Muscle of leg (tissue), 16 donors: ENCODE results near the gene ZNF407. TPM values are rescaled to one million over a fixed set of nuclear protein-coding genes. Genes with fewer than 3 reads are reported as not detected.

Experiments
- DNase-seq: peaks from one replicate; pipeline ENCODE4 v3.0.0; 2013
- H3K27ac ChIP-seq: one replicate; pipeline ENCODE4 v1.5.1; 2013; ENCODE audit warnings: mild to moderate bottlenecking, low read length, control low read depth
- H3K27me3 ChIP-seq: one replicate; pipeline ENCODE4 v1.6.1; 2013; ENCODE audit warnings: low read length; ENCODE audit not compliant: control insufficient read depth, insufficient read depth
- H3K36me3 ChIP-seq: one replicate; pipeline ENCODE4 v1.6.1; 2013; ENCODE audit warnings: low read length; ENCODE audit not compliant: control insufficient read depth, insufficient read depth
- H3K4me1 ChIP-seq: one replicate; pipeline ENCODE4 v1.6.1; 2013; ENCODE audit warnings: low read length; ENCODE audit not compliant: control insufficient read depth, insufficient read depth
- H3K4me3 ChIP-seq: one replicate; pipeline ENCODE4 v1.5.1; 2013; ENCODE audit warnings: low read length, control low read depth
- H3K9me3 ChIP-seq: replicated peaks from 2 replicates; pipeline ENCODE4 v1.6.1; 2013; ENCODE audit warnings: low read depth, low read length; ENCODE audit not compliant: control insufficient read depth
- WGBS: methylation state at CpG from one replicate; pipeline ENCODE4 v1.1.5; 2013; ENCODE audit warnings: missing lambda C conversion rate; ENCODE audit not compliant: insufficient coverage; 5-methylcytosine and 5-hydroxymethylcytosine counted together
- long read RNA-seq, 11 donors: transcript quantifications; one replicate each; lab custom pipeline, GENCODE V29; 2026
- polyA plus RNA-seq, 8 donors: library from polyadenylated mRNA; unstranded; fragments of 120-200 nt; gene quantifications; one replicate each; pipeline versions ENCODE4 v1.2.1 to v1.2.3, GENCODE V29; 2013; ENCODE audit warnings: inconsistent platforms in 1 of 8, low replicate concordance in 1 of 8; ENCODE audit not compliant: insufficient read length in 8 of 8, insufficient read depth in 1 of 8
- total RNA-seq: library from RNA; stranded (reverse); fragments of 120-200 nt; gene quantifications from one replicate; pipeline ENCODE4 v1.2.4, GENCODE V29; 2013

Gene ZNF407, protein sequence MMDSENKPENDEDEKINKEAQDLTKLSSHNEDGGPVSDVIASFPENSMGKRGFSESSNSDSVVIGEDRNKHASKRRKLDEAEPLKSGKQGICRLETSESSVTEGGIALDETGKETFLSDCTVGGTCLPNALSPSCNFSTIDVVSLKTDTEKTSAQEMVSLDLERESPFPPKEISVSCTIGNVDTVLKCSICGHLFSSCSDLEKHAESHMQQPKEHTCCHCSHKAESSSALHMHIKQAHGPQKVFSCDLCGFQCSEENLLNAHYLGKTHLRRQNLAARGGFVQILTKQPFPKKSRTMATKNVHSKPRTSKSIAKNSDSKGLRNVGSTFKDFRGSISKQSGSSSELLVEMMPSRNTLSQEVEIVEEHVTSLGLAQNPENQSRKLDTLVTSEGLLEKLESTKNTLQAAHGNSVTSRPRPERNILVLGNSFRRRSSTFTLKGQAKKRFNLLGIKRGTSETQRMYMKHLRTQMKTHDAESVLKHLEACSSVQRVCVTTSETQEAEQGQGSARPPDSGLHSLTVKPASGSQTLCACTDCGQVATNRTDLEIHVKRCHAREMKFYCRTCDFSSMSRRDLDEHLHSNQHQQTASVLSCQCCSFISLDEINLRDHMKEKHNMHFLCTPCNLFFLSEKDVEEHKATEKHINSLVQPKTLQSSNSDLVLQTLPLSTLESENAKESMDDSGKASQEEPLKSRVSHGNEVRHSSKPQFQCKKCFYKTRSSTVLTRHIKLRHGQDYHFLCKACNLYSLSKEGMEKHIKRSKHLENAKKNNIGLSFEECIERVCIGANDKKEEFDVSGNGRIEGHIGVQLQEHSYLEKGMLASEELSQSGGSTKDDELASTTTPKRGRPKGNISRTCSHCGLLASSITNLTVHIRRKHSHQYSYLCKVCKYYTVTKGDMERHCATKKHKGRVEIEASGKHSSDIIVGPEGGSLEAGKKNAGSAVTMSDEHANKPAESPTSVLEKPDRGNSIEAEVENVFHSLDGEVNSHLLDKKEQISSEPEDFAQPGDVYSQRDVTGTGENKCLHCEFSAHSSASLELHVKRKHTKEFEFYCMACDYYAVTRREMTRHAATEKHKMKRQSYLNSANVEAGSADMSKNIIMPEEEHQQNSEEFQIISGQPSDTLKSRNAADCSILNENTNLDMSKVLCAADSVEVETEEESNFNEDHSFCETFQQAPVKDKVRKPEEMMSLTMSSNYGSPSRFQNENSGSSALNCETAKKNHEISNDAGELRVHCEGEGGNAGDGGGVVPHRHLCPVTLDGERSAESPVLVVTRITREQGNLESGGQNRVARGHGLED (N-terminal part only)
- total RNA-seq (10.7 TPM), polyA plus RNA-seq (1 to 10 TPM; 5.3 to 6.9 (median 6.3) TPM)
- long read RNA-seq, donor 1: 0 reads
- long read RNA-seq, donor 2: 0 reads
- long read RNA-seq, donor 3, full-length matches to known transcripts: 2 of 2 reads
- long read RNA-seq, donor 3, partial matches to known transcripts: 0 of 2 reads
- long read RNA-seq, donor 3, other reads (novel, unspliced or antisense): 0 of 2 reads
- long read RNA-seq, donor 4: 0 reads
- long read RNA-seq, donor 5, full-length matches to known transcripts: 7 of 7 reads
- long read RNA-seq, donor 5, partial matches to known transcripts: 0 of 7 reads
- long read RNA-seq, donor 5, other reads (novel, unspliced or antisense): 0 of 7 reads
- long read RNA-seq, donor 6, full-length matches to known transcripts: 6 of 6 reads
- long read RNA-seq, donor 6, partial matches to known transcripts: 0 of 6 reads
- long read RNA-seq, donor 6, other reads (novel, unspliced or antisense): 0 of 6 reads
- long read RNA-seq, donor 7, full-length matches to known transcripts: 3 of 3 reads
- long read RNA-seq, donor 7, partial matches to known transcripts: 0 of 3 reads
- long read RNA-seq, donor 7, other reads (novel, unspliced or antisense): 0 of 3 reads
- long read RNA-seq, donor 8, full-length matches to known transcripts: 7 of 7 reads
- long read RNA-seq, donor 8, partial matches to known transcripts: 0 of 7 reads
- long read RNA-seq, donor 8, other reads (novel, unspliced or antisense): 0 of 7 reads
- long read RNA-seq, donor 9, full-length matches to known transcripts: 2 of 2 reads
- long read RNA-seq, donor 9, partial matches to known transcripts: 0 of 2 reads
- long read RNA-seq, donor 9, other reads (novel, unspliced or antisense): 0 of 2 reads
- long read RNA-seq, donor 10, full-length matches to known transcripts: 6 of 6 reads
- long read RNA-seq, donor 10, partial matches to known transcripts: 0 of 6 reads
- long read RNA-seq, donor 10, other reads (novel, unspliced or antisense): 0 of 6 reads
- long read RNA-seq, donor 11: 0 reads

GRCh38 chr18:74597662-74598349 lies at the start of gene ZNF407:
TSS of gene ZNF407 (plus strand) at chr18:74597870. CDS start at chr18:74631020, 33,150 bp downstream.
- peaks cover 5% of the 10 kb centered on the region for H3K4me1 ChIP-seq

GRCh38 chr18:74549591-74550104 lies 48.0 kb upstream of the ZNF407 start:
- H3K9me3 ChIP-seq: peaks cover 15% of the 10 kb centered on the region
- no peak overlapping the region for H3K4me3 ChIP-seq
- H3K27ac ChIP-seq: no peak overlapping the region
- peaks cover 20% of the 10 kb centered on the region for H3K4me1 ChIP-seq
- H3K27me3 ChIP-seq: no peaks in the 10 kb centered on the region
- DNase-seq: no peak
- WGBS: 100% methylated on average over 1 of the region's 1 CpG
- H3K36me3 ChIP-seq: no peaks in the 10 kb centered on the region

More at GRCh38 chr18:74597662-74598349, at the start of gene ZNF407:
- 0% methylated on average over 56 of the region's 64 CpGs for WGBS
- Histone ChIP-seq H3K36me3 (peaks cover 2% of the 10 kb centered on the region), H3K4me3 (peak within 1 kb of the TSS; percentile 90), H3K27me3 (no peaks in the 10 kb centered on the region), H3K9me3 (no peaks in the 10 kb centered on the region), H3K27ac (peak within 1 kb of the TSS; percentile 99)
- peak; percentile 98 for DNase-seq

- Histone ChIP-seq H3K27me3 (no peaks in the 10 kb centered on the region), H3K9me3 (peaks cover 15% of the 10 kb centered on the region), H3K4me1 (peaks cover 13% of the 10 kb centered on the region), H3K36me3 (no peaks in the 10 kb centered on the region), H3K27ac (no peak overlapping the region), H3K4me3 (no peak overlapping the region)
- 95% methylated on average over 5 of the region's 6 CpGs for WGBS
- DNase-seq: no peak
Observed at GRCh38 chr18:74550886-74551285, 46.8 kb upstream of the ZNF407 start.

GRCh38 chr18:74551452-74551851 lies 46.2 kb upstream of the ZNF407 start:
- Histone ChIP-seq H3K4me1 (peaks cover 9% of the 10 kb centered on the region), H3K4me3 (no peak overlapping the region), H3K27ac (no peak overlapping the region), H3K9me3 (peaks cover 15% of the 10 kb centered on the region), H3K36me3 (no peaks in the 10 kb centered on the region), H3K27me3 (no peaks in the 10 kb centered on the region)
- DNase-seq: no peak
- WGBS: 0% methylated on average over 1 of the region's 3 CpGs

GRCh38 chr18:74551936-74552555 lies 45.6 kb upstream of the ZNF407 start:
- Histone ChIP-seq H3K4me1 (peaks cover 5% of the 10 kb centered on the region), H3K4me3 (no peak overlapping the region), H3K9me3 (peaks cover 15% of the 10 kb centered on the region), H3K27me3 (no peaks in the 10 kb centered on the region), H3K36me3 (no peaks in the 10 kb centered on the region), H3K27ac (no peak overlapping the region)
- 17% methylated on average over 2 of the region's 5 CpGs for WGBS
- peak; percentile 92 for DNase-seq

DNA sequence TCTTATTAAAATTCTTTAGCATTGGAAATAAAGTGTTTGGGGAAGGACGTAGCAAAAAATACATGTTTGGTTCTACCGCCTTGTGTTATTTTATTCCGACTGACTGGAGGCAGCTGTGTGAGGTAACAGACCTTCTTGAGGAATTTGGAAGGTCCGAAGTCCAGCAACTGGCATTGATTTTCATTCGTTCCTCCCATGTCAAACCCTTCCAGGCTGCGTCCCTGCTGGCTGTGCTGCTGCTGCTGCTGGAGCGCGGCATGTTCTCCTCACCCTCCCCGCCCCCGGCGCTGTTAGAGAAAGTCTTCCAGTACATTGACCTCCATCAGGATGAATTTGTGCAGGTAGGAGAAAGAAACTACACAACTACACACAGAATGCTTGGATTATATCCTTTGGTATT lies 41.5 kb upstream of the ZNF407 start:
- no peak for DNase-seq
- no peak overlapping the region for H3K4me3 ChIP-seq
- H3K36me3 ChIP-seq: no peaks in the 10 kb centered on the region
- H3K4me1 ChIP-seq: peaks cover 2% of the 10 kb centered on the region
- H3K9me3 ChIP-seq: no peaks in the 10 kb centered on the region
- WGBS: 100% methylated on average over 1 of the region's 11 CpGs
- no peaks in the 10 kb centered on the region for H3K27me3 ChIP-seq
- no peak overlapping the region for H3K27ac ChIP-seq

DNA sequence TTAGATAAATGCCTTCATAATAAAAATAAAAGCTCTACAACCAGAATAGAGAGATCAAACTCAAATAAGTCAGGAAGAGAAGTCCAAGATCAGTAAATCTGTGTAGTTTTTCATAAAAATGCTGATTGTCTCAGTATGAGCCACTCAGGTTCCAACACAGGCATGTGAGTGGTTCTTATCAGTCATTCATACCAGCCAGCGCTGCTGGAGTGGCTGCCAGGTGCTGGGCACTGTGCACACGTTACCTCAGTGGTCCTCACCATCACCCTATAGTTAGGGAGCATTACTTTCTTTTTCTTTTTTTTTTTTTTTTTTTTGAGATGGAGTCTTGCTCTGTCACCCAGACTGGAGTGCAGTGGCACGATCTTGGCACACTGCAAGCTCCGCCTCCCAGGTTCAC lies 39.6 kb upstream of the ZNF407 start:
- Histone ChIP-seq H3K36me3 (no peaks in the 10 kb centered on the region), H3K4me1 (no peaks in the 10 kb centered on the region), H3K9me3 (no peaks in the 10 kb centered on the region), H3K27ac (no peak overlapping the region), H3K27me3 (no peaks in the 10 kb centered on the region), H3K4me3 (no peak overlapping the region)
- 100% methylated on average over 1 of the region's 4 CpGs for WGBS
- no peak for DNase-seq
